Measurements from ENCODE around the gene CRTAP. TPM values are rescaled to one million over a fixed set of nuclear protein-coding genes. Genes with fewer than 3 reads are reported as not detected.
A peak's percentile ranks its signal among the peaks of the same experiment; 100 is the strongest.

The CRTAP gene
- total RNA-seq, 6 donors from 2014 or later, result 75.4 to 235 (median 119) TPM

DNA sequence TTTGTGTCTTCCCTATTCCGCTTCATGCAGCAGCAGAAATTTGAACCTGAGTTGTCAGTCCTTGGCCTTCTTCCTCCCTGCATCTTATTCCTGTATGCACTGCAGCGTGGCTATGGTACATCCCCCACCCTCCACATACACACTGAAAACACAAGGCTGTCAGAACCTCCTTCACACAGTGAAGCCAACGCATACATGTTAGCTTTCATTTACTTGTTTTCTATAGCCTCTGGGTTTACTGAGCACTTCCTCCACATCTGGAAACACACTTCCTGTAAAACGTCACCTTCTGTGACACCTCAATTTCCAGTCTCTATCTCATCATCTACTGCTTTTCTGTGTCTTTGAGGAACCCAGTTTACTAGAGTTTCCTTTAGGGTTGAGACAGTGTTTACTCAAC lies 57.8 kb downstream of the CRTAP start:
- no peak for TF ChIP-seq POLR2A (IDR thresholded peaks at IDR 0.05)
- TF ChIP-seq, protein P1, sequence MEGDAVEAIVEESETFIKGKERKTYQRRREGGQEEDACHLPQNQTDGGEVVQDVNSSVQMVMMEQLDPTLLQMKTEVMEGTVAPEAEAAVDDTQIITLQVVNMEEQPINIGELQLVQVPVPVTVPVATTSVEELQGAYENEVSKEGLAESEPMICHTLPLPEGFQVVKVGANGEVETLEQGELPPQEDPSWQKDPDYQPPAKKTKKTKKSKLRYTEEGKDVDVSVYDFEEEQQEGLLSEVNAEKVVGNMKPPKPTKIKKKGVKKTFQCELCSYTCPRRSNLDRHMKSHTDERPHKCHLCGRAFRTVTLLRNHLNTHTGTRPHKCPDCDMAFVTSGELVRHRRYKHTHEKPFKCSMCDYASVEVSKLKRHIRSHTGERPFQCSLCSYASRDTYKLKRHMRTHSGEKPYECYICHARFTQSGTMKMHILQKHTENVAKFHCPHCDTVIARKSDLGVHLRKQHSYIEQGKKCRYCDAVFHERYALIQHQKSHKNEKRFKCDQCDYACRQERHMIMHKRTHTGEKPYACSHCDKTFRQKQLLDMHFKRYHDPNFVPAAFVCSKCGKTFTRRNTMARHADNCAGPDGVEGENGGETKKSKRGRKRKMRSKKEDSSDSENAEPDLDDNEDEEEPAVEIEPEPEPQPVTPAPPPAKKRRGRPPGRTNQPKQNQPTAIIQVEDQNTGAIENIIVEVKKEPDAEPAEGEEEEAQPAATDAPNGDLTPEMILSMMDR (IDR thresholded peaks at IDR 0.05), result no peak
- no peak for TF ChIP-seq POLR2AphosphoS5 (IDR thresholded peaks at IDR 0.05)
- no peak for TF ChIP-seq EP300 (IDR thresholded peaks at IDR 0.05)
- Histone ChIP-seq H3K4me3 (no peak overlapping the region), H3K27me3 (no peaks in the 10 kb centered on the region), H3K36me3 (no peaks in the 10 kb centered on the region), H3K9me3 (no peaks in the 10 kb centered on the region), H3K27ac (no peak overlapping the region), H3K4me1 (no peaks in the 10 kb centered on the region)
- ATAC-seq (ENCODE audit: low FRiP score in 2 of 2) (no peak), DNase-seq (no peak)
- WGBS, 2 donors, result 63 to 69% methylated on average over 4 of the region's 4 CpGs

DNA sequence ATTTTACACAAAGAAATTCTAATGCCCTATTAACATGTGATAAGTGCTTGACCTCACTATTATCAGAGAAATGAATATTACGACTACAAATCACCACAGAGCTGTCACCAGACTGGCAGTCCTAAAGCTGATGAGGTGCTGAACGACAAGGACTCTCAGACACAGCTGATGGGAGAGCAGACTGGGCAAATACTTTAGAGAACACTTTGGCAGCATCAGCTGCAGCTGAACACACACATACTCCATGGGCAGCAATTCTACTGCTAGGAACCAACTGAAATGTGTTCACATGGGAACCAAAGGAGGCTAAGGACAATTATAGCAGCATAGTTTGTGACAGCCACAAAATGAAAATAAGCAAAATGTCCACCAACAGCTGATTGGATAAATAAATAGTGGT lies 59.3 kb downstream of the CRTAP start:
- no peak overlapping the region for H3K4me3 ChIP-seq
- no peak overlapping the region for H3K27ac ChIP-seq
- H3K36me3 ChIP-seq, result no peaks in the 10 kb centered on the region
- DNase-seq (no peak), ATAC-seq (ENCODE audit: low FRiP score in 2 of 2) (no peak)
- no peaks in the 10 kb centered on the region for H3K4me1 ChIP-seq
- 13 to 17% methylated on average over 2 of the region's 2 CpGs for WGBS, 2 donors
- TF ChIP-seq, protein P1 (IDR thresholded peaks at IDR 0.05), result no peak
- TF ChIP-seq EP300 (IDR thresholded peaks at IDR 0.05) (no peak), POLR2A (IDR thresholded peaks at IDR 0.05) (no peak), POLR2AphosphoS5 (IDR thresholded peaks at IDR 0.05) (no peak)
- H3K9me3 ChIP-seq, result no peaks in the 10 kb centered on the region
- no peaks in the 10 kb centered on the region for H3K27me3 ChIP-seq

DNA sequence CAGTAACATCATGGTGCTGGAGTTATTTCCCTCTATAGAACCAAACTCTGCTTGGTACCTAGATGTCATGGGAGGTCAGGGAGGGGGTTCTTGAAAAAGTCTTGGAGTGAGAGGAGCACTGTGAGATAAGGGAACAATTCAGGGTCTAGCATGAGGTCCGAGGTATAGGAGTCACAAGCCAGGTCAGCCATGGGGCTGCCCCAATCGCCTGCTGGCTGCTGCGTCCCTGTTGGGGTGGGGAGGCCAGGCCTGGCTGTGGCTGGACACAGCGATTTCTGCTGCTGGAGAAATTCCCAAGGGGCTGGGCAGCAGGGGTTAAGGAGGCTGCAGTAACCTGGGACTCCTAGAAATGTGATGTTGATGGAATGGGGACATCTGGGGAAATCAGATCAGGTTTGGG lies 59.9 kb downstream of the CRTAP start:
- H3K9me3 ChIP-seq, result no peaks in the 10 kb centered on the region
- TF ChIP-seq POLR2AphosphoS5 (IDR thresholded peaks at IDR 0.05), result no peak
- H3K36me3 ChIP-seq, result no peaks in the 10 kb centered on the region
- no peaks in the 10 kb centered on the region for H3K4me1 ChIP-seq
- H3K27me3 ChIP-seq, result no peaks in the 10 kb centered on the region
- DNase-seq (peak in 1 of 2 donors; percentile 44), ATAC-seq (ENCODE audit: low FRiP score in 2 of 2) (no peak)
- no peak overlapping the region for H3K4me3 ChIP-seq
- no peak overlapping the region for H3K27ac ChIP-seq
- WGBS, 2 donors, result 66 to 83% methylated on average over 2 to 4 of the region's 4 CpGs

DNA sequence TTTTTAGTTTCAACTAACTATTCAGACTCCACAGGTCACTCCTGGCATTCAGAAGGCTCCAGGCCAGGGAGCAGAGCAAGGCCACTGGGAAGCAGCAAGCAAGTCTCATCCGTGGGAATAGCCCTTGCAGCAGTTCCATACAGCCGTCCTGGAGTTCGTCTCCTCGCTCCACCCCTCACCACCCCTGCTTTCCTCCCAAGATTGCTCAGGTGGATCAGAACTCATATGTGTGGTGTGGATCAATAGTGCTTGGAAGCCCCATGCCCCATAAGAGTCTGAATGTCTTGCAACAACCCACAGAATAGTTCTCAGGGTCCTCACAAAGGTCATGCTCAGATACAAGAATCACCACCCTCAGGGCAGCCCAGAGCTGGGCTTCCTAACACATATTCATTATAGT lies 60.3 kb downstream of the CRTAP start:
- Histone ChIP-seq H3K36me3 (no peaks in the 10 kb centered on the region), H3K27me3 (no peaks in the 10 kb centered on the region), H3K27ac (no peak overlapping the region), H3K4me1 (no peaks in the 10 kb centered on the region), H3K9me3 (no peaks in the 10 kb centered on the region), H3K4me3 (no peak overlapping the region)
- ATAC-seq (ENCODE audit: low FRiP score in 2 of 2) (no peak), DNase-seq (no peak)
- TF ChIP-seq POLR2A (IDR thresholded peaks at IDR 0.05) (no peak), POLR2AphosphoS5 (IDR thresholded peaks at IDR 0.05) (no peak), EP300 (IDR thresholded peaks at IDR 0.05) (no peak)
- TF ChIP-seq, protein P1 (IDR thresholded peaks at IDR 0.05), result no peak
- WGBS, 2 donors, result 92 to 100% methylated on average over 4 of the region's 4 CpGs

DNA sequence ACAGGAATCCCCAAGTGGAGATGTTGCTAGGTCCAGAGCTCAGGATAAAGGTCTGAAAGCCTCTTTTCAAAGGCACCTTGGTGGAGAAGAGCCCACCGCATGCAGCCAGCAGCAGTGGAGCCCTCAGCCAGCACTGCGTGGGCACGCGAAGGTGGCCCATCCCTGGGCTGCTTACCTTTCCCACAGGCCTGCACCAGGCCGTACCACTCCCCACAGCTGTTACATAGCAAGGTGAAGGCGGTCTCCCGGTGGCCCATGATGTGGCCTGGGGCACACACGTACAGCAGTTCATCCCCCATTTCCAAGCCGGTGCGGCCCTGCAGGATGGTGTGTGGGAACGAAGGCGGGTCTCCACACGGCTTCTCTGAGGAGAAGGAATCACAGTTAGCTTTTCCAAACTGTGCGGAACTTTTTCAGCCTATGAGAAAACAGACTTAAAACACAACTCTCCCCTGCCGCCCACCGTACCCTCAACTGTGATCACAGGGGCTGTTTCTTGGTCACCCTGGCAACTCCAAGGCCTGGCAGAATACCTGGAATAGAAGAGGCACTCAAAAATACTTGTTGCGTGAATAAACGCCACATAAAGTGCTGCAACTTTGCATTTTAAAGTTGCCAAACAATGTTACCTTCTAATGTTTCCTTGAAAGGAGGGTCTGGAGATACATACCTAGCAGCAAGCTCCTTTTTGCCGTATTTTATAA lies 61.0 kb downstream of the CRTAP start:
- TF ChIP-seq, protein P1 (IDR thresholded peaks at IDR 0.05), result no peak
- TF ChIP-seq EP300 (IDR thresholded peaks at IDR 0.05), result no peak
- TF ChIP-seq POLR2A (IDR thresholded peaks at IDR 0.05), result no peak
- TF ChIP-seq POLR2AphosphoS5 (IDR thresholded peaks at IDR 0.05), result no peak
- DNase-seq, result peak in 1 of 2 donors; percentile 41
- no peak overlapping the region for H3K4me3 ChIP-seq
- ATAC-seq (ENCODE audit: low FRiP score in 2 of 2), result no peak
- H3K36me3 ChIP-seq, result no peaks in the 10 kb centered on the region
- H3K27ac ChIP-seq, result no peak overlapping the region
- no peaks in the 10 kb centered on the region for H3K27me3 ChIP-seq
- H3K4me1 ChIP-seq, result no peaks in the 10 kb centered on the region
- H3K9me3 ChIP-seq, result no peaks in the 10 kb centered on the region
- 87 to 96% methylated on average over 12 to 18 of the region's 19 CpGs for WGBS, 2 donors
